HepG2 (cell line): ENCODE results near the gene ADI1. TPM values are rescaled to one million over a fixed set of nuclear protein-coding genes. Genes with fewer than 3 reads are reported as not detected.

Experiments used
- ATAC-seq: fragments of 200-7000 bp; cut with Tn5 transposase; 3 replicates; pipeline ENCODE4 v1.9.1; 2020; ENCODE audit warnings: mild to moderate bottlenecking, moderate library complexity
- BruUV-seq: library from RNA; stranded (reverse); fragments of 400-500 nt; replicated peaks from 2 replicates; lab custom pipeline; 2021; lab: Mats Ljungman, UMichigan
- CTCF ChIA-PET: fragments of 300-600 bp; formaldehyde crosslinking; extraction: SDS; loops from one replicate; lab custom pipeline; 2021; ENCODE audit warnings: low total read pairs, inconsistent platforms, low intra/inter-chr PET ratio; lab: Yijun Ruan, JAX
- POLR2A ChIA-PET: fragments of 350-600 bp; sonication (Branson Sonifier 250); formaldehyde crosslinking; loops from one replicate; lab custom pipeline; 2020; ENCODE audit warnings: antibody characterized with exemption, inconsistent platforms; lab: Yijun Ruan, JAX
- DNase-seq: peaks from one replicate; pipeline ENCODE4 v3.0.0-alpha.2; 2015; ENCODE audit warnings: low spot score
- FAIRE-seq: peaks from 3 replicates; lab custom pipeline; 2011; peaks lifted over from hg19 to GRCh38; lab: Jason Lieb, UNC
- H2AFZ ChIP-seq: one replicate; pipeline ENCODE4 v1.6.1; 2011; ENCODE audit warnings: low read length, inconsistent platforms
- H3K27ac ChIP-seq: fragments of 300-600 bp; 3 replicates; pipeline ENCODE4 v1.8.0; 2011; ENCODE audit warnings: mixed run types, mild to moderate bottlenecking, mixed read lengths, low read length, inconsistent platforms; ENCODE audit not compliant: insufficient read depth; ENCODE audit errors: extremely low read length
- H3K27me3 ChIP-seq, 2 experiments: fragments of 200-600 bp in 1 of 2; 2 replicates in 1 of 2; 3 replicates in 1 of 2; pipeline versions ENCODE4 v1.6.0 to v1.8.0; 2011; ENCODE audit warnings: low read length in 2 of 2, mild to moderate bottlenecking in 2 of 2, moderate library complexity in 2 of 2, inconsistent platforms in 1 of 2; ENCODE audit not compliant: insufficient read depth in 2 of 2, control insufficient read depth in 1 of 2
- H3K36me3 ChIP-seq, 2 experiments: fragments of 200-600 bp in 1 of 2; replicated peaks in 1 of 2; 2 replicates in 1 of 2; 3 replicates in 1 of 2; pipeline versions ENCODE4 v1.5.1 to v1.8.0; 2011; ENCODE audit warnings: low read length in 2 of 2, inconsistent platforms in 1 of 2; ENCODE audit not compliant: insufficient read depth in 2 of 2, control insufficient read depth in 1 of 2
- H3K4me1 ChIP-seq: 2 replicates; pipeline ENCODE4 v1.5.1; 2012; ENCODE audit warnings: low read length, inconsistent platforms; ENCODE audit not compliant: insufficient read depth
- H3K4me2 ChIP-seq: 2 replicates; pipeline ENCODE4 v1.6.0; 2011; ENCODE audit warnings: low read depth, low read length, inconsistent platforms
- H3K4me3 ChIP-seq, 3 experiments: fragments of 200-600 bp in 1 of 3; sonication (generic), shearing (Covaris generic) in 1 of 3; replicated peaks in 1 of 3; 2 replicates each; pipeline ENCODE4 v1.5.1; 2011 to 2016; ENCODE audit warnings: low read length in 3 of 3, inconsistent platforms in 2 of 3, low read depth in 2 of 3, mild to moderate bottlenecking in 2 of 3, control low read depth in 1 of 3, mixed read lengths in 1 of 3; ENCODE audit not compliant: insufficient read depth in 1 of 3
- H3K79me2 ChIP-seq: one replicate; pipeline ENCODE4 v1.6.1; 2011; ENCODE audit warnings: low read length, inconsistent platforms; ENCODE audit not compliant: insufficient read depth
- H3K9ac ChIP-seq: 2 replicates; pipeline ENCODE4 v1.6.0; 2011; ENCODE audit warnings: mild to moderate bottlenecking, low read depth, low read length, inconsistent platforms; ENCODE audit not compliant: insufficient read depth
- H3K9me3 ChIP-seq: 2 replicates; pipeline ENCODE4 v1.5.1; 2012; ENCODE audit warnings: mild to moderate bottlenecking, low read length
- H4K20me1 ChIP-seq: 2 replicates; pipeline ENCODE4 v1.6.0; 2011; ENCODE audit warnings: inconsistent platforms, mild to moderate bottlenecking, low read length, moderate library complexity; ENCODE audit not compliant: insufficient read depth
- CBFB ChIP-seq: sonication (generic); formaldehyde crosslinking; IDR thresholded peaks from 2 replicates; pipeline ENCODE4 v1.4.0; 2020; ENCODE audit warnings: missing genetic modification reagents
- HNF1B ChIP-seq: sonication (generic); formaldehyde crosslinking; IDR thresholded peaks from 2 replicates; pipeline ENCODE4 v1.5.1; 2020; ENCODE audit warnings: mild to moderate bottlenecking, moderate library complexity, missing genetic modification reagents
- RAD21 ChIP-seq: fragments of 450-650 bp; formaldehyde crosslinking; IDR thresholded peaks from 2 replicates; pipeline ENCODE4 v1.5.0; 2020; ENCODE audit warnings: mild to moderate bottlenecking
- STAG1 ChIP-seq: sonication (generic); formaldehyde crosslinking; IDR thresholded peaks from 2 replicates; pipeline ENCODE4 v1.4.0; 2020; ENCODE audit warnings: missing genetic modification reagents
- STAT6 ChIP-seq: sonication (generic); formaldehyde crosslinking; IDR thresholded peaks from 2 replicates; pipeline ENCODE4 v1.4.0; 2020; ENCODE audit warnings: missing genetic modification reagents, mild to moderate bottlenecking, borderline replicate concordance
- ZBTB33 ChIP-seq: sonication (generic); formaldehyde crosslinking; IDR thresholded peaks from 2 replicates; pipeline ENCODE4 v1.4.0; 2020; ENCODE audit warnings: missing genetic modification reagents
- ZBTB38 ChIP-seq: sonication (generic); formaldehyde crosslinking; IDR thresholded peaks from 2 replicates; pipeline ENCODE4 v1.5.1; 2020; ENCODE audit warnings: mild to moderate bottlenecking, missing genetic modification reagents
- ZFP36L2 ChIP-seq: sonication (generic); formaldehyde crosslinking; IDR thresholded peaks from 2 replicates; pipeline ENCODE4 v1.4.0; 2020; ENCODE audit warnings: missing genetic modification reagents
- ZNF235 ChIP-seq: sonication (generic); formaldehyde crosslinking; IDR thresholded peaks from 2 replicates; pipeline ENCODE4 v1.8.1; 2023; ENCODE audit warnings: mild to moderate bottlenecking, missing genetic modification reagents, borderline replicate concordance
- ZNF687 ChIP-seq: sonication (generic); formaldehyde crosslinking; IDR thresholded peaks from 2 replicates; pipeline ENCODE4 v1.5.1; 2020; ENCODE audit warnings: mild to moderate bottlenecking, missing genetic modification reagents, moderate library complexity
- ZNF850 ChIP-seq: sonication (generic); formaldehyde crosslinking; conservative IDR thresholded peaks from 2 replicates; pipeline ENCODE4 v1.9.0; 2021; ENCODE audit warnings: mild to moderate bottlenecking, missing genetic modification reagents
- ZSCAN25 ChIP-seq: sonication (generic); formaldehyde crosslinking; IDR thresholded peaks from 2 replicates; pipeline ENCODE4 v1.8.0; 2022; ENCODE audit warnings: mild to moderate bottlenecking, missing genetic modification reagents
- WGBS: methylation state at CpG from one replicate; pipeline ENCODE4 v1.1.6; 2017; ENCODE audit warnings: low lambda C conversion rate; 5-methylcytosine and 5-hydroxymethylcytosine counted together
- in situ Hi-C: cut with HindIII; loops from 2 replicates; pipeline ENCODE4 v1.10.0; 2017; ENCODE audit warnings: low pct_unique_long_range_greater_than_20kb; ENCODE audit not compliant: extremely low pct_ligation_motif_present
- intact Hi-C: fragments of 100-400 bp; cut with micrococcal nuclease; formaldehyde crosslinking; loops from one replicate; pipeline ENCODE4 v1.10.0; 2022; ENCODE audit not compliant: unreplicated experiment
- polyA plus RNA-seq, 8 experiments: library from polyadenylated mRNA; depleted of rRNA in 3 of 8; stranded (reverse) in 7 of 8; unstranded in 1 of 8; fragments of >200 nt; fragmentation: Illumina TruSeq in 4 of 8; extraction: Trizol in 4 of 8; gene quantifications; 2 replicates each; pipeline versions ENCODE4 v1.2.1 to v1.2.3, GENCODE V29; 2011 to 2016; ENCODE audit warnings: low read depth in 4 of 8, missing spikeins in 1 of 8, mixed read lengths in 1 of 8; ENCODE audit not compliant: insufficient read depth in 1 of 8
- total RNA-seq, 5 experiments: library from RNA; depleted of rRNA; stranded (reverse); fragments of >200 nt; fragmentation: Illumina TruSeq; extraction: Trizol; gene quantifications; 2 replicates each; pipeline ENCODE4 v1.2.3, GENCODE V29; 2016; ENCODE audit warnings: low read depth in 1 of 5

Gene ADI1
- total and polyA plus RNA-seq, 2 of the 13 experiments (the other 11 are each of a cell fraction or from before 2014, with no cell fraction given) = 28.7 to 123 TPM

- H4K20me1 ChIP-seq = no peaks in the 10 kb centered on the region
- BruUV-seq = no TSS peak
- WGBS = 92% methylated on average over 18 of the region's 25 CpGs
- in situ Hi-C loops (no loop called here), intact Hi-C loops (no loop called here)
- ChIA-PET CTCF (no interaction called here), POLR2A (interaction anchor here (1.5 to 1.6 kb wide), 2 partner anchors 26 to 99 kb away, joined by 3 to 5 read pairs; partner anchors contain the start of gene RNASEH1)
- H2AFZ ChIP-seq = no peak overlapping the region
- no peak overlapping the region for H3K4me2 ChIP-seq
- H3K79me2 ChIP-seq = no peaks in the 10 kb centered on the region
- ATAC-seq = peak; percentile 51
- peaks cover 9 to 32% of the 10 kb centered on the region in 2 experiments for H3K36me3 ChIP-seq
- no peaks in the 10 kb centered on the region for H3K27me3 ChIP-seq
- peaks cover 26% of the 10 kb centered on the region for H3K4me1 ChIP-seq
- DNase-seq = no peak
- H3K9me3 ChIP-seq = no peaks in the 10 kb centered on the region
- FAIRE-seq = no peak
- H3K4me3 ChIP-seq = no peak overlapping the region
- no peak overlapping the region for H3K9ac ChIP-seq
- no peak overlapping the region for H3K27ac ChIP-seq
- no peak for TF ChIP-seq ZFP36L2 (CRISPR knock-in tag)
- 0 out of 2 replicates have a peak, but pooled peaks have one; percentile 20 for TF ChIP-seq HNF1B
- no peak for TF ChIP-seq ZNF850 (CRISPR knock-in tag)
- peak; percentile 67 for TF ChIP-seq STAG1 (CRISPR knock-in tag)
- peak; percentile 84 for TF ChIP-seq ZBTB33 (CRISPR knock-in tag)
- 0 out of 2 replicates have a peak, but pooled peaks have one; percentile 10 for TF ChIP-seq ZNF687
- peak; percentile 25; the same call in 1 of the 2 replicates for TF ChIP-seq RAD21 (CRISPR knock-in tag)
- TF ChIP-seq ZSCAN25 (CRISPR knock-in tag) = peak; percentile 98
- TF ChIP-seq ZBTB38 (CRISPR knock-in tag) = peak; percentile 87
- no peak for TF ChIP-seq ZNF235 (CRISPR knock-in tag)
- no peak for TF ChIP-seq STAT6 (CRISPR knock-in tag)
- no peak for TF ChIP-seq CBFB (CRISPR knock-in tag)
These were observed 59.9 kb downstream of the ADI1 start for GRCh38 chr2:3459185-3460015.
